ENCODE measurements around the gene NOTCH2NLA. TPM values are rescaled to one million over a fixed set of nuclear protein-coding genes. Genes with fewer than 3 reads are reported as not detected.
"Not testable (repeated sequence)": the region's sequence is repeated elsewhere in the genome, so short reads cannot be mapped to it uniquely, and the experiment has no call there.

Gene NOTCH2NLA
- total RNA-seq, 1 experiment from 2014 or later = 43.1 TPM

GRCh38 chr1:146167740-146168139 lies 61.1 kb downstream of the NOTCH2NLA start:
- DNase-seq (ENCODE audit: low read depth) = not testable (repeated sequence)

GRCh38 chr1:146167273-146167672 lies 61.5 kb downstream of the NOTCH2NLA start:
- not testable (repeated sequence) for DNase-seq (ENCODE audit: low read depth)

- not testable (repeated sequence) for DNase-seq (ENCODE audit: low read depth)
These were observed 84.4 kb downstream of the NOTCH2NLA start, which contains the start of gene NBPF10 for GRCh38 chr1:146144465-146144864. NBPF10 (minus strand) TSS chr1:146144804; CDS start chr1:146144769, 35 bp downstream.

Other genes starting within 250 kb of the NOTCH2NLA start
- gene TXNIP, start 232.4 kb downstream of the NOTCH2NLA start, total RNA-seq (2014; rRNA removed; shearing (Covaris generic)) = 651 and 749 TPM in 2 replicates
- not detected in 2 replicates for gene HJV, start 207.3 kb downstream of the NOTCH2NLA start, total RNA-seq (2014; rRNA removed; shearing (Covaris generic))
- 0.66 and 1.4 TPM in 2 replicates for gene NBPF10, start 84.2 kb downstream of the NOTCH2NLA start, total RNA-seq (2014; rRNA removed; shearing (Covaris generic))